H1 (cell line): ENCODE results near the gene NDUFAF8. TPM values are rescaled to one million over a fixed set of nuclear protein-coding genes. Genes with fewer than 3 reads are reported as not detected.
"Not testable (repeated sequence)": the region's sequence is repeated elsewhere in the genome, so short reads cannot be mapped to it uniquely, and the experiment has no call there.

Experiments
- CTCF ChIA-PET: fragments of 300-600 bp; sonication (Branson Sonifier 250); formaldehyde crosslinking; loops from one replicate; lab custom pipeline; 2021; ENCODE audit not compliant: partially characterized antibody; lab: Charles Lee
- POLR2A ChIA-PET: fragments of 300-600 bp; sonication (Branson Sonifier 250); formaldehyde crosslinking; loops from one replicate; lab custom pipeline; 2021; ENCODE audit warnings: inconsistent platforms; ENCODE audit not compliant: partially characterized antibody; lab: Charles Lee
- DNase-seq, 2 experiments: peaks; one replicate each; pipeline versions ENCODE4 v3.0.0 to v3.0.0-alpha.2; 2010 to 2022; ENCODE audit warnings: low spot score in 2 of 2, low read depth in 1 of 2, mixed read lengths in 1 of 2
- FAIRE-seq: peaks from 2 replicates; lab custom pipeline; 2011; peaks lifted over from hg19 to GRCh38; lab: Jason Lieb, UNC
- H2AFZ ChIP-seq: 2 replicates; pipeline ENCODE4 v1.8.1; 2012; ENCODE audit warnings: low read length, inconsistent platforms
- H2AK5ac ChIP-seq: 2 replicates; pipeline ENCODE4 v1.6.1; 2013; ENCODE audit warnings: low read depth, low read length
- H2BK120ac ChIP-seq: replicated peaks from 2 replicates; pipeline ENCODE3; 2013; ENCODE audit warnings: low read depth, low read length, inconsistent platforms
- H2BK12ac ChIP-seq: 2 replicates; pipeline ENCODE4 v1.6.1; 2013; ENCODE audit warnings: low read depth, low read length
- H2BK15ac ChIP-seq: 2 replicates; pipeline ENCODE4 v1.6.1; 2013; ENCODE audit warnings: low read length
- H2BK20ac ChIP-seq: 2 replicates; pipeline ENCODE4 v1.6.1; 2013; ENCODE audit warnings: low read length
- H2BK5ac ChIP-seq: 2 replicates; pipeline ENCODE4 v1.6.1; 2013; ENCODE audit warnings: low read depth, low read length
- H3K14ac ChIP-seq: 2 replicates; pipeline ENCODE4 v1.6.1; 2013; ENCODE audit warnings: inconsistent platforms; ENCODE audit not compliant: insufficient read length
- H3K18ac ChIP-seq: 2 replicates; pipeline ENCODE4 v1.6.1; 2013; ENCODE audit warnings: low read length; ENCODE audit errors: extremely low read depth
- H3K23ac ChIP-seq: 2 replicates; pipeline ENCODE4 v1.6.1; 2013; ENCODE audit warnings: inconsistent platforms; ENCODE audit not compliant: insufficient read length
- H3K23me2 ChIP-seq: 2 replicates; pipeline ENCODE4 v1.6.1; 2013; ENCODE audit warnings: low read depth, low read length
- H3K27ac ChIP-seq: 2 replicates; pipeline ENCODE4 v1.6.1; 2011; ENCODE audit warnings: low read depth, low read length, inconsistent platforms
- H3K27me3 ChIP-seq, 4 experiments: replicated peaks in 1 of 4; 1 replicate in 1 of 4; 2 replicates in 3 of 4; pipeline versions ENCODE4 v1.6.1 to v1.8.1; 2011 to 2013; ENCODE audit warnings: low read length in 3 of 4, mild to moderate bottlenecking in 3 of 4, inconsistent platforms in 2 of 4, mixed read lengths in 2 of 4, moderate library complexity in 1 of 4; ENCODE audit not compliant: control insufficient read depth in 3 of 4, insufficient read depth in 3 of 4; ENCODE audit errors: extremely low read depth in 1 of 4
- H3K36me3 ChIP-seq, 4 experiments: 2 replicates each; pipeline versions ENCODE4 v1.6.1 to v1.8.1; 2011 to 2013; ENCODE audit warnings: mild to moderate bottlenecking in 4 of 4, low read length in 3 of 4, moderate library complexity in 2 of 4, control low read depth in 1 of 4, inconsistent platforms in 1 of 4; ENCODE audit not compliant: insufficient read depth in 4 of 4, control insufficient read depth in 2 of 4
- H3K4ac ChIP-seq: replicated peaks from 2 replicates; pipeline ENCODE3; 2013; ENCODE audit warnings: low read length, low read depth, mixed read lengths, inconsistent platforms; ENCODE audit not compliant: insufficient read length
- H3K4me1 ChIP-seq, 4 experiments: replicated peaks in 1 of 4; 1 replicate in 1 of 4; 2 replicates in 3 of 4; pipeline versions ENCODE4 v1.6.1 to v1.8.1; 2011 to 2013; ENCODE audit warnings: low read length in 3 of 4, inconsistent platforms in 2 of 4, mixed read lengths in 1 of 4; ENCODE audit not compliant: insufficient read depth in 4 of 4, control insufficient read depth in 3 of 4
- H3K4me2 ChIP-seq, 2 experiments: 2 replicates each; pipeline versions ENCODE4 v1.6.1 to v1.8.1; 2011 to 2013; ENCODE audit warnings: low read depth in 2 of 2, low read length in 2 of 2, control low read depth in 1 of 2, inconsistent platforms in 1 of 2, mild to moderate bottlenecking in 1 of 2; ENCODE audit not compliant: insufficient read depth in 1 of 2
- H3K4me3 ChIP-seq, 4 experiments: fragments of 200-600, 300-600 bp in 1 of 4; sonication (generic), shearing (Covaris generic), sonication (Bioruptor Twin) in 1 of 4; 2 replicates each; pipeline versions ENCODE4 v1.5.1 to v1.8.1; 2011 to 2016; ENCODE audit warnings: low read length in 4 of 4, low read depth in 3 of 4, control low read depth in 2 of 4, inconsistent platforms in 2 of 4, mild to moderate bottlenecking in 2 of 4, mixed read lengths in 1 of 4, moderate library complexity in 1 of 4; ENCODE audit not compliant: insufficient read depth in 2 of 4; ENCODE audit errors: extremely low read depth in 1 of 4
- H3K56ac ChIP-seq: replicated peaks from 2 replicates; pipeline ENCODE3; 2013; ENCODE audit warnings: low read depth, mild to moderate bottlenecking, mixed read lengths, low read length, inconsistent platforms; ENCODE audit not compliant: insufficient read length
- H3K79me1 ChIP-seq: 2 replicates; pipeline ENCODE4 v1.6.1; 2013; ENCODE audit warnings: low read depth, low read length, control low read depth
- H3K79me2 ChIP-seq, 2 experiments: 2 replicates each; pipeline versions ENCODE4 v1.6.1 to v1.8.1; 2012 to 2013; ENCODE audit warnings: low read length in 2 of 2, mild to moderate bottlenecking in 2 of 2, inconsistent platforms in 1 of 2; ENCODE audit not compliant: insufficient read depth in 2 of 2, control insufficient read depth in 1 of 2
- H3K9ac ChIP-seq, 4 experiments: replicated peaks in 1 of 4; 1 replicate in 1 of 4; 2 replicates in 3 of 4; pipeline versions ENCODE4 v1.6.1 to v1.8.1; 2011 to 2013; ENCODE audit warnings: low read depth in 3 of 4, low read length in 3 of 4, control low read depth in 2 of 4, mild to moderate bottlenecking in 2 of 4, moderate library complexity in 2 of 4, inconsistent platforms in 1 of 4; ENCODE audit errors: extremely low read depth in 1 of 4
- H3K9me3 ChIP-seq, 2 experiments: 2 replicates each; pipeline versions ENCODE4 v1.6.1 to v1.8.1; 2012 to 2013; ENCODE audit warnings: mild to moderate bottlenecking in 2 of 2, moderate library complexity in 2 of 2, control low read depth in 1 of 2, inconsistent platforms in 1 of 2, low read depth in 1 of 2, low read length in 1 of 2, mixed read lengths in 1 of 2; ENCODE audit not compliant: insufficient read depth in 2 of 2
- H4K20me1 ChIP-seq, 2 experiments: replicated peaks in 1 of 2; 2 replicates each; pipeline versions ENCODE3 to v1.8.1; 2011 to 2013; ENCODE audit warnings: inconsistent platforms in 2 of 2, low read length in 2 of 2, mild to moderate bottlenecking in 1 of 2; ENCODE audit not compliant: insufficient read depth in 2 of 2, control insufficient read depth in 1 of 2
- H4K5ac ChIP-seq: 2 replicates; pipeline ENCODE4 v1.6.1; 2013; ENCODE audit warnings: low read length, low read depth, mixed read lengths, inconsistent platforms; ENCODE audit not compliant: insufficient read length
- H4K8ac ChIP-seq: 2 replicates; pipeline ENCODE4 v1.8.0; 2013; ENCODE audit warnings: mild to moderate bottlenecking, moderate library complexity, low read length, inconsistent platforms; ENCODE audit not compliant: insufficient read depth; ENCODE audit errors: extremely low read depth
- H4K91ac ChIP-seq: replicated peaks from 2 replicates; pipeline ENCODE3; 2013; ENCODE audit warnings: low read length, mixed read lengths, inconsistent platforms; ENCODE audit not compliant: insufficient read length
- WGBS, 2 experiments: shearing (Covaris generic) in 1 of 2; methylation state at CpG; one replicate each; pipeline versions ENCODE4 v1.1.6 to v1.1.7; 2013 to 2015; ENCODE audit warnings: low lambda C conversion rate in 2 of 2, mixed read lengths in 2 of 2, inconsistent platforms in 1 of 2, low coverage in 1 of 2, missing lambda C conversion rate in 1 of 2; ENCODE audit not compliant: insufficient replicate concordance in 2 of 2, insufficient coverage in 1 of 2, insufficient read length in 1 of 2; ENCODE audit errors: extremely low coverage in 1 of 2, missing lambda C conversion rate in 1 of 2; 5-methylcytosine and 5-hydroxymethylcytosine counted together
- polyA plus RNA-seq, 7 experiments: library from polyadenylated mRNA; depleted of rRNA in 3 of 7; stranded (reverse) in 5 of 7; unstranded in 2 of 7; fragments of >200 nt in 5 of 7; fragments of 200-250 nt in 2 of 7; gene quantifications; 1 replicate in 5 of 7; 2 replicates in 1 of 7; 4 replicates in 1 of 7; pipeline versions ENCODE4 v1.2.1 to v1.2.3, GENCODE V29; 2011 to 2013; ENCODE audit warnings: missing spikeins in 2 of 7, mixed read lengths in 2 of 7
- total RNA-seq: library from RNA; stranded (reverse); fragmentation: NEBNext Ultra II Directional; extraction: Animal tissue kit (Norgen Biotek cat#: 25700); gene quantifications from 2 replicates; pipeline ENCODE4 v1.2.1, GENCODE V29; 2021

Gene NDUFAF8
- total and polyA plus RNA-seq, 2 of the 8 experiments (the other 6 are each of a cell fraction or from before 2014, with no cell fraction given), result 48.9 to 91.1 TPM

- H3K9me3 ChIP-seq, POLR2A ChIA-PET, FAIRE-seq, CTCF ChIA-PET, H4K91ac ChIP-seq, H3K4me2 ChIP-seq, H3K4ac ChIP-seq, H4K20me1 ChIP-seq, H3K18ac ChIP-seq, H4K8ac ChIP-seq, H4K5ac ChIP-seq, H3K4me3 ChIP-seq, H2AFZ ChIP-seq, H3K4me1 ChIP-seq, H3K9ac ChIP-seq, H3K27me3 ChIP-seq, H3K27ac ChIP-seq, H2BK15ac ChIP-seq, H2BK20ac ChIP-seq, H3K23me2 ChIP-seq, H2AK5ac ChIP-seq, H3K14ac ChIP-seq, H2BK120ac ChIP-seq, DNase-seq, H3K23ac ChIP-seq, H3K79me1 ChIP-seq, H3K56ac ChIP-seq, H2BK5ac ChIP-seq, H3K79me2 ChIP-seq, H2BK12ac ChIP-seq: not testable (repeated sequence)
- H3K36me3 ChIP-seq, result peaks cover 0 to 16% (median 4%) of the 10 kb centered on the region in 4 experiments; a peak in 5 of 8 replicates
- 78% methylated on average over 2 of the region's 2 CpGs; no CpG with 5 or more reads in 1 of the 2 experiments for WGBS, 2 experiments
Measured at GRCh38 chr17:81227630-81228029, 11.5 kb upstream of the NDUFAF8 start.
